ENCODE measurements around the gene NOS3.

GRCh38 chr7:150949971-150950491 is 40.8 kb upstream of the NOS3 start:
- TF ChIP-seq CTCF (IDR thresholded peaks at IDR 0.05) (no peak), POLR2A (IDR thresholded peaks at IDR 0.05) (no peak)

Measured in uterus (tissue), 2 donors.